BLaER1 (cell line): ENCODE measurements around the gene PCDHGA9.
A peak's percentile ranks its signal among the peaks of the same experiment; 100 is the strongest.
"Not testable (repeated sequence)": the region's sequence is repeated elsewhere in the genome, so short reads cannot be mapped to it uniquely, and the experiment has no call there.

Experiments
- H3K27ac ChIP-seq: shearing (Covaris generic); formaldehyde crosslinking; 2 replicates; pipeline ENCODE4 v1.8.1; 2022
- H3K27me3 ChIP-seq: shearing (Covaris generic); formaldehyde crosslinking; 2 replicates; pipeline ENCODE4 v1.8.1; 2022
- H3K36me3 ChIP-seq: shearing (Covaris generic); formaldehyde crosslinking; 2 replicates; pipeline ENCODE4 v1.8.1; 2022
- H3K4me1 ChIP-seq: shearing (Covaris generic); formaldehyde crosslinking; 2 replicates; pipeline ENCODE4 v1.8.1; 2022
- H3K4me2 ChIP-seq: shearing (Covaris generic); formaldehyde crosslinking; 2 replicates; pipeline ENCODE4 v1.8.1; 2022
- H3K4me3 ChIP-seq: shearing (Covaris generic); formaldehyde crosslinking; 2 replicates; pipeline ENCODE4 v1.8.1; 2022
- H3K9ac ChIP-seq: shearing (Covaris generic); formaldehyde crosslinking; 2 replicates; pipeline ENCODE4 v1.8.1; 2022
- H3K9me3 ChIP-seq: shearing (Covaris generic); formaldehyde crosslinking; 2 replicates; pipeline ENCODE4 v1.8.1; 2022
- H4K20me1 ChIP-seq: shearing (Covaris generic); formaldehyde crosslinking; 2 replicates; pipeline ENCODE4 v1.8.1; 2022
- Cebpa-rat ChIP-seq: shearing (Covaris generic); IDR thresholded peaks from 2 replicates; pipeline ENCODE4 v1.8.1; 2022

The PCDHGA9 gene

GRCh38 chr5:141419074-141419880 lies 16.7 kb downstream of the PCDHGA9 start:
- H3K27ac ChIP-seq, result no peak overlapping the region
- no peak for TF ChIP-seq Cebpa-rat
- peaks cover 14% of the 10 kb centered on the region for H3K4me1 ChIP-seq
- H3K9me3 ChIP-seq, result peaks cover 73% of the 10 kb centered on the region
- peaks cover 23% of the 10 kb centered on the region for H3K36me3 ChIP-seq
- no peak overlapping the region for H3K4me2 ChIP-seq
- peaks cover 26% of the 10 kb centered on the region for H3K27me3 ChIP-seq
- no peak overlapping the region for H3K9ac ChIP-seq
- H4K20me1 ChIP-seq, result no peaks in the 10 kb centered on the region
- H3K4me3 ChIP-seq, result peak overlapping the region; percentile 22; the same call in 1 of the 2 replicates

DNA sequence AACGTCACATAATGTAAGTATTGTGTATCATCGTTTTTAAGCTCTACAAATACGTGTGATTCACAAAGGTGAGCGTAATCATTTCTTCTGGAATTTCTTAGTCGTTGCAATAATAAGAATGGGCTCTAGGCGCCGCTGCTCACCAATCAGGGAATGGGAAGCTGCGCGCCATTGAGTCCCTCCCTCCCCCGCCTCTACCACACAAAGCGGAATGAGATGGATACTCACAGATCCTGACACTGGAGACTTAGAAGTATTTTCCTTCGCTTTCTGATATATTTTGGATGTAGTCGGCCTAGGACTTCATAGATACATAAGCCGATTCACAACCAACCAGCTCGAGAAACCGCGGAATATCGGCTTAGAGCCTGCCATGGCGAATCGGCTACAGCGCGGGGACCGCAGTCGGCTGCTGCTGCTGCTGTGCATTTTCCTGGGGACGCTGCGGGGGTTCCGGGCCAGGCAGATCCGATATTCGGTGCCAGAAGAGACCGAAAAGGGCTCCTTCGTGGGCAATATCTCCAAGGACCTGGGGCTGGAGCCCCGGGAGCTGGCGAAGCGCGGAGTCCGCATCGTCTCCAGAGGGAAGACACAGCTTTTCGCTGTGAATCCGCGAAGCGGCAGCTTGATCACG lies 18.4 kb downstream of the PCDHGA9 start, which contains the start of gene PCDHGA11:
Gene PCDHGA11 (plus strand): TSS at position 197 of the 634 bp plus-strand sequence. CDS start 177 bp downstream, at position 374.
- H3K27ac ChIP-seq, result no peak within 1 kb of the TSS
- no peak within 1 kb of the TSS for H3K4me2 ChIP-seq
- peaks cover under 1% of the 10 kb centered on the region; the same call in 1 of the 2 replicates for H3K4me1 ChIP-seq
- H3K4me3 ChIP-seq, result peak within 1 kb of the TSS; percentile 22; the same call in 1 of the 2 replicates
- peaks cover 67% of the 10 kb centered on the region for H3K9me3 ChIP-seq
- H4K20me1 ChIP-seq, result no peaks in the 10 kb centered on the region
- peaks cover 23% of the 10 kb centered on the region for H3K36me3 ChIP-seq
- no peak for TF ChIP-seq Cebpa-rat
- H3K9ac ChIP-seq, result no peak within 1 kb of the TSS
- H3K27me3 ChIP-seq, result peaks cover 18% of the 10 kb centered on the region

DNA sequence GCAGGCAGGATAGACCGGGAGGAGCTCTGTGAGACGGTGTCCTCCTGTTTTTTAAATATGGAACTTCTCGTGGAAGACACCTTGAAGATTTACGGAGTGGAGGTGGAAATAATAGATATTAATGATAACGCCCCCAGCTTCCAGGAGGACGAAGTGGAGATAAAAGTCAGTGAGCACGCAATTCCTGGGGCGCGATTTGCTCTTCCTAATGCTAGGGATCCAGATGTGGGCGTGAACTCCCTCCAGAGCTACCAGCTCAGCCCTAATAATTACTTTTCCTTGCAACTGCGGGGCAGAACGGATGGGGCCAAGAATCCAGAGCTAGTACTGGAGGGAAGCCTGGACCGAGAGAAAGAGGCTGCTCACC lies 18.9 kb downstream of the PCDHGA9 start:
- TF ChIP-seq Cebpa-rat, result no peak
- Histone ChIP-seq H3K4me3 (no peak overlapping the region), H3K27me3 (peaks cover 18% of the 10 kb centered on the region), H3K4me1 (no peaks in the 10 kb centered on the region), H3K9me3 (peaks cover 72% of the 10 kb centered on the region), H3K36me3 (peaks cover 23% of the 10 kb centered on the region), H3K4me2 (no peak overlapping the region), H3K27ac (no peak overlapping the region), H3K9ac (no peak overlapping the region), H4K20me1 (no peaks in the 10 kb centered on the region)

DNA sequence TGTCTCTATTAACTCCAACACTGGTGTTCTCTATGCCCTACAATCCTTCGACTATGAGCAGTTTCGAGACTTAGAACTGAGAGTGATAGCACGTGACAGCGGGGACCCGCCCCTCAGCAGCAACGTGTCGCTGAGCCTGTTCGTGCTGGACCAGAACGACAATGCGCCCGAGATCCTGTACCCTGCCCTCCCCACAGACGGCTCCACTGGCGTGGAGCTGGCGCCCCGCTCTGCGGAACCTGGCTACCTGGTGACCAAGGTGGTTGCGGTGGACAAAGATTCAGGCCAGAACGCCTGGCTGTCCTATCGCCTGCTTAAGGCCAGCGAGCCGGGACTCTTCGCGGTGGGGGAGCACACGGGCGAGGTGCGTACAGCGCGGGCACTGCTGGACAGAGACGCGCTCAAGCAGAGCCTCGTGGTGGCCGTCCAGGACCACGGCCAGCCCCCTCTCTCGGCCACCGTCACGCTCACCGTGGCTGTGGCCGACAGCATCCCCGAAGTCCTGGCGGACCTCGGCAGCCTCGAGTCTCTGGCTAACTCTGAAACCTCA lies 20.2 kb downstream of the PCDHGA9 start:
- Histone ChIP-seq H3K4me2 (no peak overlapping the region), H3K9me3 (peaks cover 75% of the 10 kb centered on the region)

DNA sequence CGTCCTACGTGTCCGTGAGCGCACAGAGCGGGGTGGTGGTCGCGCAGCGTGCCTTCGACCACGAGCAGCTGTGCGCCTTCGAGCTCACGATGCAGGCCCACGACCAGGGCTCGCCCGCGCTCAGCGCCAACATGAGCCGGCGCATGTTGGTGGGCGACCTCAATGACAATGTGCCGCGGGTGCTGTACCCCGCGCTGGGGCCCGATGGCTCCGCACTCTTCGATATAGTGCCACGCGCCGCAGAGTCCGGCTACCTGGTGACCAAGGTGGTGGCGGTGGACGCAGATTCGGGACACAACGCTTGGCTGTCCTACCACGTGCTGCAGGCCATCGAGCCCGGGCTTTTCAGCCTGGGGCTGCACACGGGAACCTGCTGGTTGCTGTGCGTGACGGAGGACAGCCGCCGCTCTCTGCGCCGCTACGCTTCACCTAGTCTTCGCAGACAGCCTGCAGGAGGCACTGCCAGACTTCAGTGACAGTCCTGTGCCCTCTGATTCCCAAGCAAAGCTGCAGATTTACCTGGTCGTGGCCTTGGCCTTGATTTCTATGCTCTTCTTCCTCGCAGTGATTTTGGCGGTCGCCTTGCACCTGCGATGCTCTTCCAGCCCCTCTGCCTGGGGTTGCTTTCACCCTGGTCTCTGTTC lies 25.3 kb downstream of the PCDHGA9 start:
- no peak overlapping the region for H3K27ac ChIP-seq
- TF ChIP-seq Cebpa-rat, result no peak
- no peaks in the 10 kb centered on the region for H3K4me1 ChIP-seq
- H3K36me3 ChIP-seq, result peaks cover 14% of the 10 kb centered on the region
- H3K4me3 ChIP-seq, result no peak overlapping the region
- no peaks in the 10 kb centered on the region for H4K20me1 ChIP-seq
- H3K4me2 ChIP-seq, result no peak overlapping the region
- peaks cover 51% of the 10 kb centered on the region for H3K9me3 ChIP-seq
- H3K9ac ChIP-seq, result no peak overlapping the region
- H3K27me3 ChIP-seq, result no peaks in the 10 kb centered on the region

More for the DNA sequence above, 20.2 kb downstream of the PCDHGA9 start:
- Histone ChIP-seq H3K27ac (no peak overlapping the region), H4K20me1 (no peaks in the 10 kb centered on the region), H3K36me3 (peaks cover 32% of the 10 kb centered on the region), H3K4me1 (no peaks in the 10 kb centered on the region), H3K27me3 (peaks cover 18% of the 10 kb centered on the region), H3K4me3 (no peak overlapping the region), H3K9ac (no peak overlapping the region)
- no peak for TF ChIP-seq Cebpa-rat

GRCh38 chr5:141430332-141431113 lies 27.9 kb downstream of the PCDHGA9 start, which contains the start of gene PCDHGA12:
Gene PCDHGA12, plus strand, starts transcription at chr5:141430507. Its CDS starts 253 bp downstream, at chr5:141430760.
- peak within 1 kb of the TSS; percentile 86 for H3K4me2 ChIP-seq
- no peaks in the 10 kb centered on the region for H3K4me1 ChIP-seq
- no peaks in the 10 kb centered on the region for H4K20me1 ChIP-seq
- no peaks in the 10 kb centered on the region for H3K27me3 ChIP-seq
- H3K36me3 ChIP-seq, result peaks cover 14% of the 10 kb centered on the region
- no peak for TF ChIP-seq Cebpa-rat
- H3K9me3 ChIP-seq, result peaks cover 63% of the 10 kb centered on the region
- H3K4me3 ChIP-seq, result peak within 1 kb of the TSS; percentile 74
- H3K27ac ChIP-seq, result peak within 1 kb of the TSS; percentile 53
- H3K9ac ChIP-seq, result peak within 1 kb of the TSS; percentile 79

DNA sequence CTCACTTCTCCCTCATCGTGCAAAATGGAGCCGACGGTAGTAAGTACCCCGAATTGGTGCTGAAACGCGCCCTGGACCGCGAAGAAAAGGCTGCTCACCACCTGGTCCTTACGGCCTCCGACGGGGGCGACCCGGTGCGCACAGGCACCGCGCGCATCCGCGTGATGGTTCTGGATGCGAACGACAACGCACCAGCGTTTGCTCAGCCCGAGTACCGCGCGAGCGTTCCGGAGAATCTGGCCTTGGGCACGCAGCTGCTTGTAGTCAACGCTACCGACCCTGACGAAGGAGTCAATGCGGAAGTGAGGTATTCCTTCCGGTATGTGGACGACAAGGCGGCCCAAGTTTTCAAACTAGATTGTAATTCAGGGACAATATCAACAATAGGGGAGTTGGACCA lies 28.7 kb downstream of the PCDHGA9 start:
- Histone ChIP-seq H3K9ac (peak overlapping the region; percentile 79), H3K27me3 (no peaks in the 10 kb centered on the region), H3K4me2 (peak overlapping the region; percentile 86)

GRCh38 chr5:141432308-141432707 lies 29.7 kb downstream of the PCDHGA9 start:
- not testable (repeated sequence) for H3K27me3 ChIP-seq, H3K4me1 ChIP-seq, H4K20me1 ChIP-seq, H3K27ac ChIP-seq, H3K9ac ChIP-seq, H3K4me2 ChIP-seq
- peaks cover 10% of the 10 kb centered on the region for H3K36me3 ChIP-seq
- peak overlapping the region; percentile 74; the same call in 1 of the 2 replicates for H3K4me3 ChIP-seq
- peaks cover 63% of the 10 kb centered on the region for H3K9me3 ChIP-seq

More for the DNA sequence above, 28.7 kb downstream of the PCDHGA9 start:
- peak overlapping the region; percentile 53 for H3K27ac ChIP-seq
- H4K20me1 ChIP-seq, result no peaks in the 10 kb centered on the region
- peak overlapping the region; percentile 74 for H3K4me3 ChIP-seq
- H3K4me1 ChIP-seq, result no peaks in the 10 kb centered on the region
- TF ChIP-seq Cebpa-rat, result no peak
- peaks cover 14% of the 10 kb centered on the region for H3K36me3 ChIP-seq
- peaks cover 63% of the 10 kb centered on the region for H3K9me3 ChIP-seq

- H3K9ac ChIP-seq, H3K27ac ChIP-seq, H3K4me2 ChIP-seq, H4K20me1 ChIP-seq, H3K27me3 ChIP-seq, H3K4me1 ChIP-seq, H3K36me3 ChIP-seq: not testable (repeated sequence)
- Histone ChIP-seq H3K9me3 (peaks cover 63% of the 10 kb centered on the region), H3K4me3 (peak overlapping the region; percentile 14; the same call in 1 of the 2 replicates)
Measured at GRCh38 chr5:141432726-141433125, 30.1 kb downstream of the PCDHGA9 start.
